Osteoblast (primary cell): ENCODE results near the gene MYH4. TPM values are rescaled to one million over a fixed set of nuclear protein-coding genes. Genes with fewer than 3 reads are reported as not detected.

Experiments
- DNase-seq: peaks from one replicate; pipeline ENCODE4 v3.0.0; 2011; ENCODE audit warnings: low spot score, mixed read lengths; ENCODE audit not compliant: insufficient read length; ENCODE audit errors: missing footprints
- H2AFZ ChIP-seq: 2 replicates; pipeline ENCODE4 v1.6.0; 2011; ENCODE audit warnings: mild to moderate bottlenecking, low read length
- H3K27ac ChIP-seq: 2 replicates; pipeline ENCODE4 v1.5.1; 2011; ENCODE audit warnings: mild to moderate bottlenecking, low read depth, low read length, moderate library complexity
- H3K27me3 ChIP-seq: 2 replicates; pipeline ENCODE4 v1.6.0; 2012; ENCODE audit warnings: mild to moderate bottlenecking, control low read depth, inconsistent platforms, low read length, moderate library complexity; ENCODE audit not compliant: insufficient read depth
- H3K36me3 ChIP-seq: 2 replicates; pipeline ENCODE4 v1.5.1; 2011; ENCODE audit warnings: mild to moderate bottlenecking, low read length, control low read depth, moderate library complexity; ENCODE audit not compliant: insufficient read depth
- H3K4me1 ChIP-seq: 2 replicates; pipeline ENCODE4 v1.5.1; 2011; ENCODE audit warnings: mild to moderate bottlenecking, low read length, control low read depth, moderate library complexity; ENCODE audit not compliant: insufficient read depth
- H3K4me2 ChIP-seq: 2 replicates; pipeline ENCODE4 v1.6.0; 2011; ENCODE audit warnings: mild to moderate bottlenecking, low read length; ENCODE audit not compliant: insufficient read depth
- H3K4me3 ChIP-seq: fragments of 200-600 bp; sonication (generic); 3 replicates; pipeline ENCODE4 v1.5.1; 2012; ENCODE audit warnings: mild to moderate bottlenecking, low read length, inconsistent platforms; ENCODE audit not compliant: insufficient read depth
- H3K79me2 ChIP-seq: 2 replicates; pipeline ENCODE4 v1.6.0; 2012; ENCODE audit warnings: mild to moderate bottlenecking, low read length, control low read depth, inconsistent platforms; ENCODE audit not compliant: insufficient read depth
- H3K9me3 ChIP-seq: 2 replicates; pipeline ENCODE4 v1.5.1; 2011; ENCODE audit warnings: low read depth, low read length, control low read depth
- H4K20me1 ChIP-seq: 2 replicates; pipeline ENCODE4 v1.6.0; 2012; ENCODE audit warnings: mild to moderate bottlenecking, low read length, control low read depth; ENCODE audit not compliant: insufficient read depth
- CTCF ChIP-seq: IDR thresholded peaks from 2 replicates; pipeline ENCODE4 v1.5.1; 2011; ENCODE audit warnings: mild to moderate bottlenecking, low read depth, low read length, moderate library complexity; ENCODE audit errors: extremely low read depth
- total RNA-seq: library from RNA; depleted of rRNA; stranded (reverse); fragments of >200 nt; gene quantifications from 2 replicates; pipeline ENCODE4 v1.2.3, GENCODE V29; 2012

The MYH4 gene
- not detected in 2 replicates for total RNA-seq

- Histone ChIP-seq H4K20me1 (no peaks in the 10 kb centered on the region), H3K79me2 (no peaks in the 10 kb centered on the region), H3K27ac (no peak within 1 kb of the TSS), H3K27me3 (no peaks in the 10 kb centered on the region), H3K4me2 (no peak within 1 kb of the TSS), H3K4me1 (no peaks in the 10 kb centered on the region), H3K36me3 (no peaks in the 10 kb centered on the region), H2AFZ (no peak within 1 kb of the TSS), H3K9me3 (no peaks in the 10 kb centered on the region), H3K4me3 (no peak within 1 kb of the TSS)
- no peak for DNase-seq
- no peak for TF ChIP-seq CTCF
Measured at GRCh38 chr17:10469459-10469858, at the start of gene MYH4. Gene MYH4 (minus strand): TSS chr17:10469559. CDS start chr17:10466745, 2,814 bp downstream.

GRCh38 chr17:10518271-10519037 is 49.1 kb upstream of the MYH4 start, which contains the start of gene MYH1:
Gene MYH1 (minus strand): TSS chr17:10518542. CDS start chr17:10516642, 1,900 bp downstream.
- TF ChIP-seq CTCF = no peak
- Histone ChIP-seq H3K79me2 (no peaks in the 10 kb centered on the region), H3K27me3 (no peaks in the 10 kb centered on the region), H4K20me1 (no peaks in the 10 kb centered on the region), H3K36me3 (no peaks in the 10 kb centered on the region), H3K4me3 (no peak within 1 kb of the TSS), H3K27ac (no peak within 1 kb of the TSS), H3K4me1 (no peaks in the 10 kb centered on the region), H3K9me3 (no peaks in the 10 kb centered on the region), H2AFZ (no peak within 1 kb of the TSS), H3K4me2 (no peak within 1 kb of the TSS)
- no peak for DNase-seq

GRCh38 chr17:10516638-10517037 is 47.3 kb upstream of the MYH4 start:
- H4K20me1 ChIP-seq = no peaks in the 10 kb centered on the region
- no peaks in the 10 kb centered on the region for H3K36me3 ChIP-seq
- H2AFZ ChIP-seq = no peak overlapping the region
- H3K27me3 ChIP-seq = no peaks in the 10 kb centered on the region
- no peak overlapping the region for H3K4me2 ChIP-seq
- no peaks in the 10 kb centered on the region for H3K79me2 ChIP-seq
- H3K27ac ChIP-seq = no peak overlapping the region
- no peak for DNase-seq
- H3K9me3 ChIP-seq = no peaks in the 10 kb centered on the region
- TF ChIP-seq CTCF = no peak
- H3K4me3 ChIP-seq = no peak overlapping the region
- no peaks in the 10 kb centered on the region for H3K4me1 ChIP-seq

GRCh38 chr17:10516065-10516464 is 46.7 kb upstream of the MYH4 start:
- no peak for DNase-seq
- Histone ChIP-seq H3K27ac (no peak overlapping the region), H2AFZ (no peak overlapping the region), H3K79me2 (no peaks in the 10 kb centered on the region), H3K36me3 (no peaks in the 10 kb centered on the region), H3K4me1 (no peaks in the 10 kb centered on the region), H3K27me3 (no peaks in the 10 kb centered on the region), H3K4me2 (no peak overlapping the region), H3K4me3 (no peak overlapping the region), H4K20me1 (no peaks in the 10 kb centered on the region), H3K9me3 (no peaks in the 10 kb centered on the region)
- TF ChIP-seq CTCF = no peak
